GM12878 (cell line): ENCODE data around the gene PSMA7. TPM values are rescaled to one million over a fixed set of nuclear protein-coding genes. Genes with fewer than 3 reads are reported as not detected.
A peak's percentile ranks its signal among the peaks of the same experiment; 100 is the strongest.

Experiments
- ATF7 ChIP-seq: fragments of 450-650 bp; IDR thresholded peaks from 2 replicates; pipeline ENCODE4 v1.6.1; 2016; ENCODE audit warnings: low read depth, mild to moderate bottlenecking
- CHD1 ChIP-seq: IDR thresholded peaks from 2 replicates; pipeline ENCODE4 v1.6.1; 2012; ENCODE audit warnings: low read depth, low read length, improper control_type of control experiment
- CHD2 ChIP-seq: IDR thresholded peaks from 2 replicates; pipeline ENCODE4 v1.6.1; 2011; ENCODE audit warnings: low read depth, low read length, improper control_type of control experiment, borderline replicate concordance
- DPF2 ChIP-seq: fragments of 450-650 bp; IDR thresholded peaks from 2 replicates; pipeline ENCODE4 v1.6.1; 2017; ENCODE audit warnings: mild to moderate bottlenecking
- FOS ChIP-seq: IDR thresholded peaks from 3 replicates; pipeline ENCODE4 v1.6.1; 2011; ENCODE audit warnings: borderline replicate concordance; ENCODE audit not compliant: insufficient read length; ENCODE audit errors: extremely low read depth
- FOXK2 ChIP-seq: fragments of 450-650 bp; IDR thresholded peaks from 2 replicates; pipeline ENCODE4 v1.6.1; 2017; ENCODE audit warnings: mild to moderate bottlenecking, moderate library complexity
- FOXM1 ChIP-seq: IDR thresholded peaks from 2 replicates; pipeline ENCODE4 v1.6.1; 2012; ENCODE audit warnings: low read depth, mild to moderate bottlenecking, inconsistent platforms, low read length, moderate library complexity
- IRF4 ChIP-seq: IDR thresholded peaks from 2 replicates; pipeline ENCODE4 v1.6.1; 2011; ENCODE audit warnings: low read depth, low read length
- JUNB ChIP-seq: IDR thresholded peaks from 2 replicates; pipeline ENCODE4 v1.6.1; 2016; ENCODE audit warnings: antibody characterized with exemption, mild to moderate bottlenecking
- KDM1A ChIP-seq: fragments of 200-600 bp; sonication (generic); IDR thresholded peaks from 2 replicates; pipeline ENCODE4 v1.6.1; 2016; ENCODE audit warnings: borderline replicate concordance
- MYC ChIP-seq: IDR thresholded peaks from 2 replicates; pipeline ENCODE4 v1.6.1; 2011; ENCODE audit warnings: mild to moderate bottlenecking, low read length, moderate library complexity, inconsistent platforms; ENCODE audit not compliant: insufficient read depth, insufficient replicate concordance, insufficient read length, severe bottlenecking
- NR2F1 ChIP-seq: fragments of 450-650 bp; conservative IDR thresholded peaks from 2 replicates; pipeline ENCODE4 v1.6.1; 2017; ENCODE audit warnings: mild to moderate bottlenecking
- POLR2A ChIP-seq: IDR thresholded peaks from 2 replicates; pipeline ENCODE4 v1.6.1; 2011; ENCODE audit warnings: low read depth, mild to moderate bottlenecking, low read length
- RB1 ChIP-seq: fragments of 450-650 bp; formaldehyde crosslinking; IDR thresholded peaks from 2 replicates; pipeline ENCODE4 v1.6.1; 2017; ENCODE audit warnings: mild to moderate bottlenecking, borderline replicate concordance
- SIN3A ChIP-seq: IDR thresholded peaks from 2 replicates; pipeline ENCODE4 v1.6.1; 2012; ENCODE audit warnings: low read depth, low read length, improper control_type of control experiment
- SRF ChIP-seq, 2 experiments: IDR thresholded peaks; 2 replicates each; pipeline ENCODE4 v1.6.1; 2011; ENCODE audit warnings: low read depth in 2 of 2, low read length in 2 of 2, mild to moderate bottlenecking in 1 of 2, moderate library complexity in 1 of 2
- STAT3 ChIP-seq: IDR thresholded peaks from 2 replicates; pipeline ENCODE4 v1.6.1; 2011; ENCODE audit warnings: low read depth, low read length, improper control_type of control experiment
- WRNIP1 ChIP-seq: IDR thresholded peaks from 2 replicates; pipeline ENCODE4 v1.6.1; 2011; ENCODE audit warnings: low read depth, low read length, improper control_type of control experiment, borderline replicate concordance
- ZBED1 ChIP-seq: IDR thresholded peaks from 2 replicates; pipeline ENCODE4 v1.6.1; 2016; ENCODE audit warnings: borderline replicate concordance
- ZNF384 ChIP-seq: IDR thresholded peaks from 2 replicates; pipeline ENCODE4 v1.6.1; 2012; ENCODE audit warnings: low read depth, mild to moderate bottlenecking, low read length, improper control_type of control experiment, borderline replicate concordance
- polyA plus RNA-seq, 11 experiments: library from polyadenylated mRNA; depleted of rRNA in 4 of 11; unstranded in 6 of 11; stranded (reverse) in 5 of 11; fragments of >200 nt; fragmentation: Nextera tagmentation in 4 of 11; fragmentation: Illumina TruSeq in 1 of 11; extraction: Ambion mirVana in 4 of 11; extraction: Trizol in 1 of 11; gene quantifications; 1 replicate in 1 of 11; 2 replicates in 10 of 11; pipeline versions ENCODE4 v1.2.1 to v1.2.3, GENCODE V29; 2011 to 2016; ENCODE audit warnings: inconsistent platforms in 2 of 11, missing spikeins in 2 of 11, low read depth in 1 of 11
- total RNA-seq, 4 experiments: library from RNA; depleted of rRNA in 3 of 4; stranded (reverse); fragments of >200 nt in 3 of 4; fragmentation: Illumina TruSeq in 1 of 4; extraction: Trizol in 1 of 4; gene quantifications; 2 replicates each; pipeline versions ENCODE4 v1.2.1 to v1.2.3, GENCODE V29; 2013 to 2021
- TF ChIP-seq, protein P1 (sequence below): IDR thresholded peaks from 2 replicates; pipeline ENCODE4 v1.6.1; 2012; ENCODE audit warnings: mild to moderate bottlenecking, low read depth, low read length
- TF ChIP-seq, protein P2 (sequence below): IDR thresholded peaks from 2 replicates; pipeline ENCODE4 v1.6.1; 2011; ENCODE audit warnings: low read depth, low read length, improper control_type of control experiment, borderline replicate concordance
- TF ChIP-seq, protein P3 (sequence below): fragments of 450-650 bp; IDR thresholded peaks from 2 replicates; pipeline ENCODE4 v1.6.1; 2016; ENCODE audit warnings: mild to moderate bottlenecking
- TF ChIP-seq, protein P4 (sequence below): IDR thresholded peaks from 2 replicates; pipeline ENCODE4 v1.6.1; 2011; ENCODE audit warnings: mild to moderate bottlenecking, low read depth, low read length, moderate library complexity; ENCODE audit not compliant: insufficient replicate concordance

Gene PSMA7
- total and polyA plus RNA-seq, 10 of the 15 experiments (the other 5 are each of a cell fraction or from before 2014, with no cell fraction given), result 216 to 857 (median 368) TPM

DNA sequence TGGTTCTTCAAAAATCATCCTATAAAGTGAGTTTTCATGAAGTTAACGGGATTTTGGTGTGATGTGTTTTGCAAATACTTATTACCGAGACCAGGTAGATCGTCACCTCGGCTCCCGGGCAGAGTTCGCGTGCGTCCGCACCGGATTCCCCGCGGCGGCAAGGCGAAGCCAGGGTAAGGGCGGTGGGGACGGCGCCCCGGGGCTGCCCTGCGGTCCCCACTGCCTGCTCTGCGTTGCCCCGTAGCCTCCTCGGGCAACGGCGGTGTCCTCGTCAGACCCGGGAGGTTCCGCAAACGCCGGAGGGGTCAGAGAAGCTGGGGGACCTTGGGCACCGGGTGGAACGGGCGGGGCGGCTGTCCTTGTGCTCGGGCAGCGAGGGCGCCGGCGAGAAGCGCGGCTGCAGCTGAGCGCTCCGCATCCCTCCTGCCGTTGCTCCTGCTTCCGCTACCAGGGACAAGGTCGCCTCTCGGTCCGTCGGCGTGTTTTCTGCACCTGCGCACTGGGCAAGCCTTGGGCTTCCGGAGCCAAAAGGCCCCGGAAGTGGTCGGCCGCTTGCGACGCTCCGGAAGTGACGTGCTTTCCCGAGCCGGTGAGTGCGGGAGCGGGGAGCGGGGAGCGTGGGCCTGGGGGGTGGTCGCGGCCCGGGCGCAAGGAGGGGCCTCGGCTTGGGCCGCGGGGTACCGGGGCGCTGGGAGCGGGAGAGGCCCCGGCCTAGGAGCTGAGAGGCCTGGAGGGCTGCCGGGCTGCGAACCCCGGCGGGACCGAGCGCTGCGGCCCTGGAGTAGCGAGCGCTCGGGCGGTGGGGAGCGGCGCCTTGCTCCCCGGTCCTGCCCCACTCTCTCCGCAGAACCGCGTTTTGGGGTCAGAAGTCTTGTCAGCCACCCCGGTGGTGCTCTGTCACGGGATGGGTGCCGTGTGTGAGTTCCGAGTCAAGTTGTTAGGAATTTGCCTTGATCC lies 39.6 kb upstream of the PSMA7 start, which contains the start of gene MTG2 (continued):
- peak; percentile 81; the same call in 1 of the 2 replicates for TF ChIP-seq SIN3A
- TF ChIP-seq STAT3, result no peak
- TF ChIP-seq IRF4, result 0 out of 2 replicates have a peak, but pooled peaks have one; percentile 5
- no peak for TF ChIP-seq FOXM1
- TF ChIP-seq KDM1A, result no peak
- no peak for TF ChIP-seq WRNIP1
- TF ChIP-seq, protein P1, sequence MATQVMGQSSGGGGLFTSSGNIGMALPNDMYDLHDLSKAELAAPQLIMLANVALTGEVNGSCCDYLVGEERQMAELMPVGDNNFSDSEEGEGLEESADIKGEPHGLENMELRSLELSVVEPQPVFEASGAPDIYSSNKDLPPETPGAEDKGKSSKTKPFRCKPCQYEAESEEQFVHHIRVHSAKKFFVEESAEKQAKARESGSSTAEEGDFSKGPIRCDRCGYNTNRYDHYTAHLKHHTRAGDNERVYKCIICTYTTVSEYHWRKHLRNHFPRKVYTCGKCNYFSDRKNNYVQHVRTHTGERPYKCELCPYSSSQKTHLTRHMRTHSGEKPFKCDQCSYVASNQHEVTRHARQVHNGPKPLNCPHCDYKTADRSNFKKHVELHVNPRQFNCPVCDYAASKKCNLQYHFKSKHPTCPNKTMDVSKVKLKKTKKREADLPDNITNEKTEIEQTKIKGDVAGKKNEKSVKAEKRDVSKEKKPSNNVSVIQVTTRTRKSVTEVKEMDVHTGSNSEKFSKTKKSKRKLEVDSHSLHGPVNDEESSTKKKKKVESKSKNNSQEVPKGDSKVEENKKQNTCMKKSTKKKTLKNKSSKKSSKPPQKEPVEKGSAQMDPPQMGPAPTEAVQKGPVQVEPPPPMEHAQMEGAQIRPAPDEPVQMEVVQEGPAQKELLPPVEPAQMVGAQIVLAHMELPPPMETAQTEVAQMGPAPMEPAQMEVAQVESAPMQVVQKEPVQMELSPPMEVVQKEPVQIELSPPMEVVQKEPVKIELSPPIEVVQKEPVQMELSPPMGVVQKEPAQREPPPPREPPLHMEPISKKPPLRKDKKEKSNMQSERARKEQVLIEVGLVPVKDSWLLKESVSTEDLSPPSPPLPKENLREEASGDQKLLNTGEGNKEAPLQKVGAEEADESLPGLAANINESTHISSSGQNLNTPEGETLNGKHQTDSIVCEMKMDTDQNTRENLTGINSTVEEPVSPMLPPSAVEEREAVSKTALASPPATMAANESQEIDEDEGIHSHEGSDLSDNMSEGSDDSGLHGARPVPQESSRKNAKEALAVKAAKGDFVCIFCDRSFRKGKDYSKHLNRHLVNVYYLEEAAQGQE, result no peak
- no peak for TF ChIP-seq JUNB
- no peak for TF ChIP-seq ATF7
- TF ChIP-seq, protein P2, sequence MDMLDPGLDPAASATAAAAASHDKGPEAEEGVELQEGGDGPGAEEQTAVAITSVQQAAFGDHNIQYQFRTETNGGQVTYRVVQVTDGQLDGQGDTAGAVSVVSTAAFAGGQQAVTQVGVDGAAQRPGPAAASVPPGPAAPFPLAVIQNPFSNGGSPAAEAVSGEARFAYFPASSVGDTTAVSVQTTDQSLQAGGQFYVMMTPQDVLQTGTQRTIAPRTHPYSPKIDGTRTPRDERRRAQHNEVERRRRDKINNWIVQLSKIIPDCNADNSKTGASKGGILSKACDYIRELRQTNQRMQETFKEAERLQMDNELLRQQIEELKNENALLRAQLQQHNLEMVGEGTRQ, result no peak
- TF ChIP-seq POLR2A, result peak; percentile 100
- TF ChIP-seq, protein P3, sequence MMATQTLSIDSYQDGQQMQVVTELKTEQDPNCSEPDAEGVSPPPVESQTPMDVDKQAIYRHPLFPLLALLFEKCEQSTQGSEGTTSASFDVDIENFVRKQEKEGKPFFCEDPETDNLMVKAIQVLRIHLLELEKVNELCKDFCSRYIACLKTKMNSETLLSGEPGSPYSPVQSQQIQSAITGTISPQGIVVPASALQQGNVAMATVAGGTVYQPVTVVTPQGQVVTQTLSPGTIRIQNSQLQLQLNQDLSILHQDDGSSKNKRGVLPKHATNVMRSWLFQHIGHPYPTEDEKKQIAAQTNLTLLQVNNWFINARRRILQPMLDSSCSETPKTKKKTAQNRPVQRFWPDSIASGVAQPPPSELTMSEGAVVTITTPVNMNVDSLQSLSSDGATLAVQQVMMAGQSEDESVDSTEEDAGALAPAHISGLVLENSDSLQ, result no peak; the same call in 1 of the 2 replicates
- TF ChIP-seq CHD2, result peak; percentile 70; the same call in 1 of the 2 replicates
- TF ChIP-seq ZNF384, result no peak
- TF ChIP-seq FOXK2, result peak; percentile 55
- TF ChIP-seq, protein P4, sequence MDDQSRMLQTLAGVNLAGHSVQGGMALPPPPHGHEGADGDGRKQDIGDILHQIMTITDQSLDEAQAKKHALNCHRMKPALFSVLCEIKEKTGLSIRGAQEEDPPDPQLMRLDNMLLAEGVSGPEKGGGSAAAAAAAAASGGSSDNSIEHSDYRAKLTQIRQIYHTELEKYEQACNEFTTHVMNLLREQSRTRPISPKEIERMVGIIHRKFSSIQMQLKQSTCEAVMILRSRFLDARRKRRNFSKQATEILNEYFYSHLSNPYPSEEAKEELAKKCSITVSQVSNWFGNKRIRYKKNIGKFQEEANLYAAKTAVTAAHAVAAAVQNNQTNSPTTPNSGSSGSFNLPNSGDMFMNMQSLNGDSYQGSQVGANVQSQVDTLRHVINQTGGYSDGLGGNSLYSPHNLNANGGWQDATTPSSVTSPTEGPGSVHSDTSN, result no peak
- TF ChIP-seq RB1, result no peak
- TF ChIP-seq DPF2, result peak; percentile 70; the same call in 1 of the 2 replicates
- TF ChIP-seq MYC, result no peak
- TF ChIP-seq SRF (IDR thresholded peaks at IDR 0.05; ENCODE audit: low read depth in 2 of 2, low read length in 2 of 2), result peak; percentile 56 to 85; a peak in 3 of 4 replicates
- 0 out of 2 replicates have a peak, but pooled peaks have one; percentile 6 for TF ChIP-seq ZBED1
- TF ChIP-seq CHD1, result no peak
- no peak for TF ChIP-seq FOS
- peak; percentile 78 for TF ChIP-seq NR2F1
